NCI-H146 (cell line): ENCODE measurements around the gene PDZD8.
"Not testable (repeated sequence)": the region's sequence is repeated elsewhere in the genome, so short reads cannot be mapped to it uniquely, and the experiment has no call there.

Experiments used
- DNase-seq: peaks from one replicate; lab custom pipeline; 2025; lab: John Stamatoyannopoulos, UW

The PDZD8 gene

DNA sequence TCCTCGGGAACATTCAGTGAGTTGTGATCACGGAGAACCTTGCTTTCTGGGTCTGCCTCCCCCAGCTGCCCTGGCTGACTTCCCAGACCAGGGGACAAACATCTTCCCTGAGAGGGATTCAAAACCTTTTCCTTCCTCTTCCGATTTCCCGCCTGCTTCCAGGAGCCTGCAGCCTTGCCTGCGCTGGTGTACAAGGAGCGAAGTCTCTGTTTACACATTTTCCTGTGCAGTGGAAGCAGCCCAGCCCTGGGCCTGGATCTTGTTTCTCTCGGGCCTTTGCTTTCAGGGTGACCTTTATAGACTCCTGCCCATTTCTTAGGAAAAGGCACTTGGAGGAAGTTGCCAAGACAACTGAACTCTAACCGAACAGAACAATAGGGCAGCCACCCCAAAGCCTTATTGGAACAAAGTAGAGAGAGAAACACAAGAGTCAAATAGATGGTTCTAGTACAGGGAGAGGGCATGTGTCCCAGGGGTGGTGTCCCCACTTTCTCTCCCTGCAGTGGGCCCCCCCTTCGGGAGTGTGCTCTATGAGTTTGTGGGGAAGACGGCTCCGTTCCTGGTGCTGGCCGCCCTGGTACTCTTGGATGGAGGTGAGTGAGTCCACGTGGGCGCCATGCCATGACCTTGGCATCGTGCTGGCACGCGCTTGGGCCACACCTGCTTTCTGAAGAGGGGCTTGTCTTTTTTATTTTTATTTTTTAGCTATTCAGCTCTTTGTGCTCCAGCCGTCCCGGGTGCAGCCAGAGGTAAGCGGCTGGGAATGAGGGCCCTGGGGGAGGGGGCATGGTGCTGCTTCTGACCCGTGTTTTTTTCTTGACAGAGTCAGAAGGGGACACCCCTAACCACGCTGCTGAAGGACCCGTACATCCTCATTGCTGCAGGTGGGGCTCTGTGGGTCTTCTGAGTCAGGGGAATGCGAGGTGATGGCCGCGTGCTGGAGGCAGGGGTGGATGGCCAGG lies 120.2 kb downstream of the PDZD8 start:
- no peak for DNase-seq

DNA sequence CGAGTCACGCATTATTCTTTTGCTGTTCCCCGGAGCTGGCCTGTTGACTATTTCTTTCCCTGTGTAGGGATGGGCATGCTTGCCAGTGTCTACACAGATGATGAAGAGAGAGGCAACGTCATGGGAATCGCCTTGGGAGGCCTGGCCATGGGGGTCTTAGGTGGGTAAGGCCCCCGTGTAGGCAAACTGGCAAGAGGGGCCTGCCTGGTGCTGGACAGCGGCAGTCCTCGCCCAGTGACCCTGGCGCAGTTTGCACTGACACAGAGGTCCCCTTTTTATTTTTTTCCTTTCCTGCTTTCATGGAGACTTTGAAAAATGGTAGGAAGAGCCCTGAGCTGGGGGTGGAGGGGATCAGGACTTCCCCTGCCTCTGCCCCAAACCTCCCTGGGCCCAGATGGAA lies 120.9 kb downstream of the PDZD8 start:
- DNase-seq: no peak

- no peak for DNase-seq
Measured at GRCh38 chr10:117253908-117254307, 121.3 kb downstream of the PDZD8 start.

DNA sequence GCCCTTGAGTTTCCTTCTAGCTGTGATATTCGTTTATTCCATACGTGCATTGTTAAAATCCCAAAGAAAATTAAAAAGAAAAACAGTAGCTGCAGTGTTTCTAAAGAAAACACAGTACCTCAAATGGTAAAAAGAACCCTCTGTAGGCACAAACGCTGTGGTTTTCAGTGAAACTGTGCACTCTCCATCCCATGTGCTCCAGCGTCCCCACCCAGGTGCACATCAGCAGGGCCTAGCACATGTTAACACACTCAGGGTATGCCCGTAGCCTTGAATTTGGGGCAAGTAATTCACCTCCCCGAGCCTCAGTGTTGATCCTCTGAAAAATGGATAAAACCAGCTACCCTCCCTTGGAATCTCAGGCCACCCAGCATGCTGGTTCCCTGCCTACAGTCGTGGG lies 124.8 kb downstream of the PDZD8 start:
- DNase-seq: no peak

DNA sequence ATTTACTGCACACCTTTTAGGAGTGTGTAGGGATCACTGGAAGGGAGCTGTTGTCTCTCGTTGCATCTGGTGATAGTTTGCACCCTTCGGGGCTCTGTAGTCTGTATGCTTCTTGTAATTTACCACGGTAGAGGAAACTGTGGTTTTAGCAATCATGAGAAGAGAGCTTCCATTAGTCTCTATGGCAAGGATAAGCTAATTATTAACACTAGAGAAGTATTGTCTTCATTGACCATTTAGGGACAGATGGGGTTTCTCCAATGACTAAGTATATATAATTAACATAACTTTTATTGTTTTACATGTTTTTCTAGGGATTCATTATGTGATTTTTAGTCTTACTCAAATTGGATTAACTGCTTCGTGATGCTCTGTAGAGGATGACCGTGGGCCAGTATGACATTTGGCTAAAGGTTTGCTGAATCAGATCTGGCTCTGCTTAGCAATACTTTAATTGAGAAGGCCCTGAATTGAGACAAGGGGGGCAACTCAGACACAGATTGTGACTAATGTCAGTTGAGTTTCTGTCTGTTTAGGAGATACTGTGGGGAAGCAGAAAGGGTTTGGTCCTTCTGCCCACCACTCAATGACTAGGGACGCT lies 125.6 kb downstream of the PDZD8 start:
- DNase-seq: no peak

DNA sequence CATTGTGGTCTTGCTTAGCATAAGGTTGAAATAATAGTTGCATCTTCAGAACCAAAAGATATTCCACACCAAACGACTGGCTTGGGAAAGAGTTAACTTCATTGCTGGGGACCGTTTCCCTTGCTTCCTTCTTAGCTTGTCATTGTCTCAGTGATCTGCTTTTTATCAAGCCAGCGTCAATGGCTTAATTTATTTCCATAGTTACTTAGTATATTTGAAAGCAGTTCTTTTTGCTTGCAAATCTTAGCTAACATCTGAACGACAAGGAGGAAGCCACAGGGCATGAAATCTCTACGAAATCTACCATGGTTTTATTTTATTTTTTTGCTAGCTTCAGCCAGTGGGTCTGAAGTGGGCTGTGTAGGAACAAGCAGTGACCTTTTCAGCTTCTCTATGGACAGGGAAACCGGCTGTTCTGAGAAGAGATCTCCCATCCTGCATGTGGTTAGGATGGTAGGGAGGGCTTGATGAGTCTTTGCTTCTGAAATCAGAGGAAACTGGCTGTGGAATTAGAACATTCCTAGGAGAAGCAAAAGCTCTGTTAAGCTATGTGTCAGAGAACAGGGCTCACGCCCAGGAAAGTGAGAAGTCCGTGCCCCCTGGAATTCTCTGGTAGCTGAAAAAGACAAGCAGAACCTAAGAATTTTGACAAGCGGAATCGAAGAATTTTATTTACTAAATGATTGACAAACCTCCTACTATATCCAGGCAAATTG lies 126.3 kb downstream of the PDZD8 start:
- no peak for DNase-seq

- no peak for DNase-seq
Measured at GRCh38 chr10:117246997-117247671, 128.1 kb downstream of the PDZD8 start.

GRCh38 chr10:117242463-117242832 lies 132.8 kb downstream of the PDZD8 start:
- no peak for DNase-seq

DNA sequence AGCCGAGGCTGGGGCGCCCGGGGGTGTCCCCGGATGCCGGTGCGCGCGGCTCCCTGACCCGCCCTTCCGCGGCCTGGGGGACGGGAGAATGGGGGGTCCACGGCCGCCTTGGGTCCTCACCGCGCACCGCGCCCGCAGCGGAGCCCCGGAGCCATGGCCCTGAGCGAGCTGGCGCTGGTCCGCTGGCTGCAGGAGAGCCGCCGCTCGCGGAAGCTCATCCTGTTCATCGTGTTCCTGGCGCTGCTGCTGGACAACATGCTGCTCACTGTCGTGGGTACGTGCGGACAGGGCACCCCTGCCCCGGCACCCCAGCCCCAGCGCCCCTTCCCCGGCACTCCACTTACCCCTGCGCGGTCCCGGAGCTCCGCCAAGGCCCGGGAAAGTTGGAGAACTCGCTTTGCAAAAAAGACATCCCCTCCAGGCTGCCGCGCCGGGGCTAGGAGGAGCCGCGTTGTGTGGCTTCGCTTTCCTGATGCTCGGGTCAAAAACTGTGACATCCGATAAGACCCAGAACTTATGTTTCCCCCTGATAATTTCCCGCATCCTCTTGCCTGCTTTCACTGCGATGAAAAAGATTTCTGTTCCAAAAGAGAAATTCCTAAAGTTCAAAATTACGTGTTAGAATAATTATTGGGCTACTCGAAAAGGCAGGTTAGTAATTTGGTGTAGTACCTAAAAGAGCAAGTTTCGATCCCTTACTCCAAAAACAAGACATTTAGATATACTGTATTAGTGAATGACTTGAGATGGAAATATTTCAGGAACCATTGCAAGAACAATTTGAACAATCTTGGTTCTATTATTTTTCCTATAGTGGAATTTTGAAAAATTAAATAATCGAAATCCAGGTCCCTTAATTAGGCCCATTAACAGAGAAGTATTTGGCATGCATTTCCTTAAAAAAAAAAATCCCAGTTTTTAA lies 133.4 kb downstream of the PDZD8 start:
- DNase-seq: peak; percentile 58

GRCh38 chr10:117240621-117241529 lies 134.4 kb downstream of the PDZD8 start, which contains the start of gene SLC18A2:
Gene SLC18A2 (plus strand): TSS chr10:117241114. CDS start chr10:117241694, 580 bp downstream.
- peak; percentile 61 for DNase-seq

GRCh38 chr10:117239721-117240620 lies 135.3 kb downstream of the PDZD8 start:
- DNase-seq: peak; percentile 65

DNA sequence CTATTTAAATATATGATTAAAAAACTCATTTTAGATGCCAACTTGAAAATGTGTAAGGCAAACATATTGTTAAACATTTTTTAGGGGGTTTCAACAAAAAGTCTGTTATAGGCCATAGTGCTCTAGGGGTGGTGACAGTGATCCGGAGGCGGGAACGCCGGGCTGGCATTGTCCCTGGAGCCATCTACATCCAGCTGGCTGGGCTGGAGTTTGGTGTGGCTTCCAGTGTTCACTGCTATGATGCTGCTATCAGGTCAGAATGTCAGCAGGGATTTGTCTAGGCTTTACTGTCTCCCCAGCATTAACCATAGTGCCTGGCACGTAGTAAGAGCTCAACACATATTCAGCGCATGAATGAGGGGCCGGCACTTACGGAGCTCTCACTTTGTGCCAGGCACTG lies 136.2 kb downstream of the PDZD8 start:
- DNase-seq: no peak

DNA sequence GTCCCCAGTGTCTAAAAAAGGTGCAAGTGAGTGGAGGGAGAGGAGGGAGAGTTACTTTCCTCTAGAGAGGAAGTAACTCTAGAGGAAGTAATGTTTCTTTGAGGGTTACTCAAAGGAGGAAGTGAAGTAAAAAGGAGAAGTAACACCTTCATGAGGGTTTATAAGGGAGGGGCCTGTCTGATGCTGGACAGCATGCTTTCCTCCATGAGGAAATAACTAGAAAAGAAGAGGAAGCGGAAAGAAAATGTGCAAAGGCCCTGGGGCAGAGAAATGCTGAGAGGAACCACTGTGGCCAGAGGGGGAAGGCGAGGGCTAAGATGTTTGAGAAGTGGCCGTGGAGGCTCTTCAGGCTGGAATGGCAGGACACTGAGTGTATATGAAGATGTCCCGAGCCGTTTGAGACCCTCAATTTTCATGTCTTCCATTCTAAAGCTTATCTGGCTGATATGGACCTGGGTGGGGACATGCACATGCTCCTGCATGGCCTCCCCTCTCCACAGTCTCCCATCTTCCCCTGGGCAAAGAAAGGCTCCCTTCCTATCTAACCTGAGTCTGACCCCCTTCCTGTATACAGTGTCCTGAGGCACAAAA lies 137.7 kb downstream of the PDZD8 start:
- no peak for DNase-seq

DNA sequence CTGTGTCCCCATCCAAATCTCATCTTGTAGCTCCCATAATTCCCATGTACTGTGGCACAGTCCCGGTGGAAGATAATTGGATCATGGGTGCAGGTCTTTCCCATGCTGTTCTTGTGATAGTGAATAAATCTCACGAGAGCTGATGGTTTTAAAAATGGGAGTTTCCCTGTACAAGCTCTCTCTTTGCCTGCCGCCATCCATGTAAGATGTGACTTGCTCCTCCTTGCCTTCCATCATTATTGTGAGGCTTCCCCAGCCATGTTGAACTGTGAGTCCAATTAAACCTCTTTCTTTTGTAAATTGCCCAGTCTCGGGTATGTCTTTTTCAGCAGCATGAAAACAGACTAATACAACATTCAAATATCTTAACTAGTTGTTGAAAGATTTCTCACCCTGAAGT lies 145.1 kb downstream of the PDZD8 start:
- not testable (repeated sequence) for DNase-seq

GRCh38 chr10:117228210-117228609 lies 147.0 kb downstream of the PDZD8 start:
- no peak for DNase-seq
